Measurements from ENCODE around the gene SHOC2. TPM values are rescaled to one million over a fixed set of nuclear protein-coding genes. Genes with fewer than 3 reads are reported as not detected.

Gene SHOC2
- total and polyA plus RNA-seq, 2 of the 8 experiments (the other 6 are each of a cell fraction or from before 2014, with no cell fraction given), result 7.6 to 28.2 TPM

DNA sequence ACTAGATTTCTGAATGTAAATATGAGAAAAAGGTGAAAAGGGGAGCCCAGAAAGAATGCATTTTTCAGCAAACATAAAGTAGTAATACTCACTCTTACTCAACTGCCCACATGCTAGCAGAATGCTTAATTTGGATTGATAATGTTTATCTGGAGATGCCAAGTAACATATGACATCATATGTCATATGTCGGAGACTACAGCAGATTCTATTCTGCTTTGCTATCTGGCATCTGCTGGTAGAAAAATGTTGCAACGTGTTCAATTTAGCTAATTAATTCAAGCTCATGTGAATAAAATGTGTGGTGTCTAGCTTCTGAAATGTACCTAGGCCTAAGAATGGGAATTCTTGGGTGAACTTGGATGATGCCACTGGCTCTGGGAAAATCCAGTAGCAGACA lies 5.0 kb upstream of the SHOC2 start:
- Histone ChIP-seq H3K79me2 (ENCODE audit: control insufficient read depth in 1 of 2, insufficient read depth in 2 of 2, low read length in 2 of 2) (peaks cover 0 to 9% of the 10 kb centered on the region in 2 experiments; a peak in 2 of 4 replicates), H2BK12ac (ENCODE audit: low read depth, low read length) (no peak overlapping the region), H2AK5ac (ENCODE audit: low read depth, low read length) (no peak overlapping the region), H3K56ac (replicated peaks; ENCODE audit: insufficient read length, low read depth, low read length) (no peak overlapping the region), H3K27ac (ENCODE audit: low read depth, low read length) (no peak overlapping the region), H3K23ac (ENCODE audit: insufficient read length) (no peak overlapping the region), H2BK120ac (replicated peaks; ENCODE audit: low read depth, low read length) (no peak overlapping the region), H3K9me3 (ENCODE audit: insufficient read depth in 2 of 2, low read depth in 1 of 2, low read length in 1 of 2) (no peaks in the 10 kb centered on the region), H2BK5ac (ENCODE audit: low read depth, low read length) (no peak overlapping the region), H2AFZ (ENCODE audit: low read length) (no peak overlapping the region), H3K18ac (ENCODE audit: extremely low read depth, low read length) (no peak overlapping the region), H4K91ac (replicated peaks; ENCODE audit: insufficient read length, low read length) (no peak overlapping the region), H3K4ac (replicated peaks; ENCODE audit: insufficient read length, low read depth, low read length) (no peak overlapping the region), H4K20me1 (replicated peaks in 1 of 2; ENCODE audit: control insufficient read depth in 1 of 2, insufficient read depth in 2 of 2, low read length in 2 of 2) (peaks cover 0 to 2% of the 10 kb centered on the region in 2 experiments), H3K36me3 (ENCODE audit: control insufficient read depth in 2 of 4, insufficient read depth in 4 of 4, low read length in 3 of 4) (no peaks in the 10 kb centered on the region), H3K27me3 (replicated peaks in 1 of 4; ENCODE audit: control insufficient read depth in 3 of 4, extremely low read depth in 1 of 4, insufficient read depth in 3 of 4, low read length in 3 of 4) (no peaks in the 10 kb centered on the region), H4K5ac (ENCODE audit: insufficient read length, low read depth, low read length) (no peak overlapping the region), H3K79me1 (ENCODE audit: low read depth, low read length) (no peaks in the 10 kb centered on the region), H3K23me2 (ENCODE audit: low read depth, low read length) (no peaks in the 10 kb centered on the region; the same call in 1 of the 2 replicates), H3K9ac (replicated peaks in 1 of 4; ENCODE audit: extremely low read depth in 1 of 4, low read depth in 3 of 4, low read length in 3 of 4) (no peak overlapping the region), H4K8ac (ENCODE audit: extremely low read depth, insufficient read depth, low read length) (no peak overlapping the region), H3K4me3 (ENCODE audit: extremely low read depth in 1 of 4, insufficient read depth in 2 of 4, low read depth in 3 of 4, low read length in 4 of 4) (no peak overlapping the region), H3K4me2 (ENCODE audit: insufficient read depth in 1 of 2, low read depth in 2 of 2, low read length in 2 of 2) (no peak overlapping the region), H3K14ac (ENCODE audit: insufficient read length) (no peak overlapping the region), H2BK15ac (ENCODE audit: low read length) (no peak overlapping the region), H3K4me1 (replicated peaks in 1 of 4; ENCODE audit: control insufficient read depth in 3 of 4, insufficient read depth in 4 of 4, low read length in 3 of 4) (peaks cover 0 to 7% (median 4%) of the 10 kb centered on the region in 4 experiments; a peak in 5 of 7 replicates), H2BK20ac (ENCODE audit: low read length) (no peak overlapping the region)
- WGBS, 2 experiments (ENCODE audit: extremely low coverage in 1 of 2, insufficient coverage in 1 of 2, insufficient read length in 1 of 2, insufficient replicate concordance in 2 of 2, low coverage in 1 of 2, low lambda C conversion rate in 2 of 2, missing lambda C conversion rate in 1 of 2), result 94% methylated on average over 2 of the region's 2 CpGs; no CpG with 5 or more reads in 1 of the 2 experiments
- no peak for DNase-seq (ENCODE audit: low read depth in 1 of 2, low spot score in 2 of 2)
- POLR2A ChIA-PET (ENCODE audit: partially characterized antibody), result no interaction called here
- CTCF ChIA-PET (ENCODE audit: partially characterized antibody), result interaction anchor here (1.6 kb wide), 1 partner anchor 21 kb away, joined by 4 read pairs; no protein-coding TSS in a partner anchor
- no peak for TF ChIP-seq RNF2 (IDR thresholded peaks at IDR 0.05; ENCODE audit: borderline replicate concordance, low read depth, low read length, missing control alignments, poor library complexity, severe bottlenecking)
- no peak for TF ChIP-seq CBX5 (IDR thresholded peaks at IDR 0.05; ENCODE audit: low read depth, low read length)
- TF ChIP-seq TBP (IDR thresholded peaks at IDR 0.05; ENCODE audit: low read depth, low read length), result no peak
- no peak for TF ChIP-seq CREB1 (IDR thresholded peaks at IDR 0.05)
- no peak for FAIRE-seq

Measured in H1 (cell line).